Central memory CD8-positive, alpha-beta T cell (primary cell): ENCODE results near the gene CXCL11.

ENCODE experiments used
- ATAC-seq: fragments of 150-1000 bp; cut with Tn5 transposase; replicated peaks from 2 replicates; pipeline ENCODE4 v1.10.0; 2022; ENCODE audit warnings: mild to moderate bottlenecking, moderate FRiP score, moderate number of reproducible peaks; ENCODE audit not compliant: poor library complexity, severe bottlenecking; ENCODE audit errors: extremely low read depth
- DNase-seq, 2 donors: peaks; one replicate each; pipeline ENCODE4 v3.0.0; 2021; ENCODE audit warnings: low spot score in 2 of 2
- H3K27ac Mint-ChIP-seq: one replicate; pipeline ENCODE4 v1.8.0; 2022; ENCODE audit warnings: low read depth, mild to moderate bottlenecking, moderate library complexity, mixed read lengths
- H3K27me3 Mint-ChIP-seq: one replicate; pipeline ENCODE4 v1.8.0; 2022; ENCODE audit warnings: mixed read lengths
- H3K36me3 Mint-ChIP-seq: one replicate; pipeline ENCODE4 v1.8.0; 2022; ENCODE audit warnings: mild to moderate bottlenecking, moderate library complexity, mixed read lengths; ENCODE audit not compliant: insufficient read depth
- H3K4me1 Mint-ChIP-seq: one replicate; pipeline ENCODE4 v1.8.0; 2022; ENCODE audit warnings: mixed read lengths
- H3K4me3 Mint-ChIP-seq: one replicate; pipeline ENCODE4 v1.8.0; 2022; ENCODE audit warnings: mild to moderate bottlenecking, moderate library complexity, mixed read lengths
- H3K9me3 Mint-ChIP-seq: one replicate; pipeline ENCODE4 v1.8.0; 2022; ENCODE audit warnings: mixed read lengths

The CXCL11 gene

GRCh38 chr4:76035799-76036380 is at the start of gene CXCL11:
Gene CXCL11 (minus strand): TSS chr4:76036070. CDS start chr4:76035987, 83 bp downstream.
- DNase-seq (no peak), ATAC-seq (no peak)
- Mint-ChIP-seq H3K4me1 (no peaks in the 10 kb centered on the region), H3K27ac (no peak within 1 kb of the TSS), H3K27me3 (peaks cover under 1% of the 10 kb centered on the region), H3K9me3 (no peaks in the 10 kb centered on the region), H3K4me3 (no peak within 1 kb of the TSS), H3K36me3 (no peaks in the 10 kb centered on the region)

- Mint-ChIP-seq H3K27me3 (peaks cover 15% of the 10 kb centered on the region), H3K27ac (no peak overlapping the region), H3K4me1 (no peaks in the 10 kb centered on the region), H3K4me3 (no peak overlapping the region), H3K9me3 (no peaks in the 10 kb centered on the region), H3K36me3 (no peaks in the 10 kb centered on the region)
- DNase-seq (no peak), ATAC-seq (no peak)
Measured at GRCh38 chr4:76084542-76084941, 48.7 kb upstream of the CXCL11 start.

GRCh38 chr4:76083386-76083988 is 47.6 kb upstream of the CXCL11 start:
- no peaks in the 10 kb centered on the region for H3K9me3 Mint-ChIP-seq
- H3K27me3 Mint-ChIP-seq: peaks cover 26% of the 10 kb centered on the region
- H3K27ac Mint-ChIP-seq: no peak overlapping the region
- no peak overlapping the region for H3K4me3 Mint-ChIP-seq
- no peak for ATAC-seq
- H3K4me1 Mint-ChIP-seq: no peaks in the 10 kb centered on the region
- no peak for DNase-seq
- H3K36me3 Mint-ChIP-seq: no peaks in the 10 kb centered on the region

GRCh38 chr4:76078033-76078613 is 42.3 kb upstream of the CXCL11 start:
- no peak overlapping the region for H3K27ac Mint-ChIP-seq
- no peaks in the 10 kb centered on the region for H3K4me1 Mint-ChIP-seq
- H3K9me3 Mint-ChIP-seq: no peaks in the 10 kb centered on the region
- no peak for ATAC-seq
- H3K36me3 Mint-ChIP-seq: no peaks in the 10 kb centered on the region
- H3K27me3 Mint-ChIP-seq: peaks cover 25% of the 10 kb centered on the region
- no peak for DNase-seq
- no peak overlapping the region for H3K4me3 Mint-ChIP-seq

- no peak overlapping the region for H3K4me3 Mint-ChIP-seq
- DNase-seq (no peak), ATAC-seq (no peak)
Measured at GRCh38 chr4:76074993-76075600, 39.2 kb upstream of the CXCL11 start.

GRCh38 chr4:76074468-76074867 is 38.6 kb upstream of the CXCL11 start, which contains the start of gene ART3:
Gene ART3 (plus strand): TSS chr4:76074709. CDS start chr4:76075890, 1,181 bp downstream.
- peaks cover 18% of the 10 kb centered on the region for H3K27me3 Mint-ChIP-seq
- no peak within 1 kb of the TSS for H3K4me3 Mint-ChIP-seq

More at GRCh38 chr4:76074993-76075600, 39.2 kb upstream of the CXCL11 start:
- Mint-ChIP-seq H3K36me3 (no peaks in the 10 kb centered on the region), H3K4me1 (no peaks in the 10 kb centered on the region), H3K27ac (no peak overlapping the region), H3K27me3 (peaks cover 24% of the 10 kb centered on the region), H3K9me3 (no peaks in the 10 kb centered on the region)

GRCh38 chr4:76072760-76073159 is 36.9 kb upstream of the CXCL11 start:
- DNase-seq: no peak
- Mint-ChIP-seq H3K9me3 (no peaks in the 10 kb centered on the region), H3K4me1 (no peaks in the 10 kb centered on the region), H3K27ac (no peak overlapping the region), H3K27me3 (peaks cover under 1% of the 10 kb centered on the region), H3K36me3 (no peaks in the 10 kb centered on the region), H3K4me3 (no peak overlapping the region)
- ATAC-seq: no peak

More at GRCh38 chr4:76074468-76074867, 38.6 kb upstream of the CXCL11 start, which contains the start of gene ART3:
- no peak for DNase-seq
- H3K27ac Mint-ChIP-seq: no peak within 1 kb of the TSS
- ATAC-seq: no peak
- no peaks in the 10 kb centered on the region for H3K36me3 Mint-ChIP-seq
- H3K9me3 Mint-ChIP-seq: no peaks in the 10 kb centered on the region
- no peaks in the 10 kb centered on the region for H3K4me1 Mint-ChIP-seq

- no peaks in the 10 kb centered on the region for H3K27me3 Mint-ChIP-seq
Measured at GRCh38 chr4:76067652-76068286, 31.9 kb upstream of the CXCL11 start.

GRCh38 chr4:76066546-76066945 is 30.7 kb upstream of the CXCL11 start:
- no peak overlapping the region for H3K27ac Mint-ChIP-seq
- H3K27me3 Mint-ChIP-seq: no peaks in the 10 kb centered on the region
- H3K9me3 Mint-ChIP-seq: no peaks in the 10 kb centered on the region
- no peaks in the 10 kb centered on the region for H3K36me3 Mint-ChIP-seq
- H3K4me1 Mint-ChIP-seq: no peaks in the 10 kb centered on the region
- DNase-seq: no peak
- no peak for ATAC-seq
- H3K4me3 Mint-ChIP-seq: no peak overlapping the region

More at GRCh38 chr4:76067652-76068286, 31.9 kb upstream of the CXCL11 start:
- H3K4me3 Mint-ChIP-seq: no peak overlapping the region
- ATAC-seq: peak; percentile 72
- H3K4me1 Mint-ChIP-seq: no peaks in the 10 kb centered on the region
- no peaks in the 10 kb centered on the region for H3K36me3 Mint-ChIP-seq
- H3K27ac Mint-ChIP-seq: no peak overlapping the region
- peak; percentile 39 to 40 for DNase-seq
- no peaks in the 10 kb centered on the region for H3K9me3 Mint-ChIP-seq

GRCh38 chr4:76061982-76062381 is 26.1 kb upstream of the CXCL11 start:
- DNase-seq: no peak
- H3K9me3 Mint-ChIP-seq: no peaks in the 10 kb centered on the region
- H3K4me3 Mint-ChIP-seq: no peak overlapping the region
- H3K36me3 Mint-ChIP-seq: no peaks in the 10 kb centered on the region
- no peaks in the 10 kb centered on the region for H3K27me3 Mint-ChIP-seq
- H3K27ac Mint-ChIP-seq: no peak overlapping the region
- no peaks in the 10 kb centered on the region for H3K4me1 Mint-ChIP-seq
- no peak for ATAC-seq

- DNase-seq (no peak), ATAC-seq (no peak)
- Mint-ChIP-seq H3K4me1 (no peaks in the 10 kb centered on the region), H3K27ac (no peak overlapping the region), H3K4me3 (no peak overlapping the region), H3K36me3 (no peaks in the 10 kb centered on the region), H3K27me3 (no peaks in the 10 kb centered on the region), H3K9me3 (no peaks in the 10 kb centered on the region)
Measured at GRCh38 chr4:76061421-76061820, 25.6 kb upstream of the CXCL11 start.

- DNase-seq: no peak
- Mint-ChIP-seq H3K27me3 (no peaks in the 10 kb centered on the region), H3K36me3 (no peaks in the 10 kb centered on the region), H3K27ac (no peak overlapping the region), H3K9me3 (no peaks in the 10 kb centered on the region), H3K4me3 (no peak overlapping the region), H3K4me1 (no peaks in the 10 kb centered on the region)
- ATAC-seq: no peak
Measured at GRCh38 chr4:76060506-76060905, 24.6 kb upstream of the CXCL11 start.
